Bone marrow (tissue), 2 donors: ENCODE measurements around the gene EFNA2.
"Not testable (repeated sequence)": the region's sequence is repeated elsewhere in the genome, so short reads cannot be mapped to it uniquely, and the experiment has no call there.

Experiments
- DNase-seq, 2 donors: peaks; one replicate each; lab custom pipeline; 2025; lab: John Stamatoyannopoulos, UW

EFNA2 gene

GRCh38 chr19:1298235-1298634, 12.6 kb downstream of the EFNA2 start:
- no peak for DNase-seq

- no peak for DNase-seq
Measured at GRCh38 chr19:1299801-1300200, 14.1 kb downstream of the EFNA2 start.

GRCh38 chr19:1300744-1301490, 15.2 kb downstream of the EFNA2 start:
- DNase-seq = no peak

GRCh38 chr19:1302533-1303239, 17.0 kb downstream of the EFNA2 start:
- no peak for DNase-seq

- DNase-seq = no peak
Measured at GRCh38 chr19:1304197-1304924, 18.7 kb downstream of the EFNA2 start.

GRCh38 chr19:1305354-1305753, 19.7 kb downstream of the EFNA2 start:
- DNase-seq = not testable (repeated sequence)

- no peak for DNase-seq
Measured at GRCh38 chr19:1307320-1307719, 21.6 kb downstream of the EFNA2 start.

GRCh38 chr19:1307755-1308303, 22.2 kb downstream of the EFNA2 start:
- no peak for DNase-seq

- no peak for DNase-seq
Measured at GRCh38 chr19:1308718-1309117, 23.0 kb downstream of the EFNA2 start.

- no peak for DNase-seq
Measured at GRCh38 chr19:1309977-1310852, 24.5 kb downstream of the EFNA2 start.

GRCh38 chr19:1310853-1311180, 25.1 kb downstream of the EFNA2 start:
- no peak for DNase-seq

GRCh38 chr19:1311543-1312091, 25.9 kb downstream of the EFNA2 start:
- no peak for DNase-seq

- no peak for DNase-seq
Measured at GRCh38 chr19:1312767-1313694, 27.4 kb downstream of the EFNA2 start.

GRCh38 chr19:1313695-1314613, 28.3 kb downstream of the EFNA2 start:
- DNase-seq = no peak

GRCh38 chr19:1315470-1316166, 29.9 kb downstream of the EFNA2 start:
- no peak for DNase-seq

GRCh38 chr19:1316466-1316865, 30.8 kb downstream of the EFNA2 start:
- DNase-seq = no peak

- no peak for DNase-seq
Measured at GRCh38 chr19:1317274-1318003, 31.8 kb downstream of the EFNA2 start.
